Hepatocyte (in vitro differentiated cells): ENCODE data around the gene SLC25A33.

ENCODE experiments used
- EZH2 ChIP-seq: fragments of 200-600 bp; sonication (generic); IDR thresholded peaks from 2 replicates; pipeline ENCODE4 v1.6.1; 2016; ENCODE audit warnings: antibody characterized with exemption, mild to moderate bottlenecking, borderline replicate concordance
- TF ChIP-seq, protein P1 (sequence below): fragments of 200-600 bp; sonication (generic); IDR thresholded peaks from 2 replicates; pipeline ENCODE4 v1.5.1; 2016; ENCODE audit warnings: antibody characterized with exemption, mild to moderate bottlenecking; ENCODE audit not compliant: poor library complexity

DNA sequence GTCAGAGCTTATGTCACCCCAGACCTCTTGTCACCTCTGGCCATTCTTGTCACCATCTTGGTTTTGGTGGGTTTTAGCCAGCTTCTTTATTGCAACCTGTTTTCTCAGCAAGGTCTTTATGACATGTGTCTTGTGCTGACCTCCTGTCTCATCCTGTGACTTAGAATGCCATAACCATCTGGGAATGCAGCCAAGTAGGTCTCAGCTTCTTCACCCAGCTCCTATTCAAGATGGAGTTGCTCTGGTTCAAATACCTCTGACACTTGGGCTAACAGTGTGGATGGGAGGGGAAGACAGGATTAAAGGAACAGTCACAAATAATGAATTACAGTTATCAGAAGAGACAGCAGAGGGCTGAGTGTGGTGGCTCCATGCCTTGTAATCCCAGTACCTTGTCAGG lies 81.8 kb downstream of the SLC25A33 start:
- TF ChIP-seq, protein P1, sequence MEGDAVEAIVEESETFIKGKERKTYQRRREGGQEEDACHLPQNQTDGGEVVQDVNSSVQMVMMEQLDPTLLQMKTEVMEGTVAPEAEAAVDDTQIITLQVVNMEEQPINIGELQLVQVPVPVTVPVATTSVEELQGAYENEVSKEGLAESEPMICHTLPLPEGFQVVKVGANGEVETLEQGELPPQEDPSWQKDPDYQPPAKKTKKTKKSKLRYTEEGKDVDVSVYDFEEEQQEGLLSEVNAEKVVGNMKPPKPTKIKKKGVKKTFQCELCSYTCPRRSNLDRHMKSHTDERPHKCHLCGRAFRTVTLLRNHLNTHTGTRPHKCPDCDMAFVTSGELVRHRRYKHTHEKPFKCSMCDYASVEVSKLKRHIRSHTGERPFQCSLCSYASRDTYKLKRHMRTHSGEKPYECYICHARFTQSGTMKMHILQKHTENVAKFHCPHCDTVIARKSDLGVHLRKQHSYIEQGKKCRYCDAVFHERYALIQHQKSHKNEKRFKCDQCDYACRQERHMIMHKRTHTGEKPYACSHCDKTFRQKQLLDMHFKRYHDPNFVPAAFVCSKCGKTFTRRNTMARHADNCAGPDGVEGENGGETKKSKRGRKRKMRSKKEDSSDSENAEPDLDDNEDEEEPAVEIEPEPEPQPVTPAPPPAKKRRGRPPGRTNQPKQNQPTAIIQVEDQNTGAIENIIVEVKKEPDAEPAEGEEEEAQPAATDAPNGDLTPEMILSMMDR, result no peak
- TF ChIP-seq EZH2, result no peak
